ENCODE results near the gene TICAM2. TPM values are rescaled to one million over a fixed set of nuclear protein-coding genes. Genes with fewer than 3 reads are reported as not detected.

TICAM2 gene
- polyA plus RNA-seq, 1 donor (not counting 4 experiments of a cell fraction or from before 2014, with no cell fraction given) = not detected

- Histone ChIP-seq H3K27me3 (ENCODE audit: control insufficient read depth, extremely low read depth, insufficient read depth, low read length) (no peaks in the 10 kb centered on the region), H3K9ac (ENCODE audit: control insufficient read depth, extremely low read depth, insufficient read depth, low read length) (no peak overlapping the region), H3K9me1 (ENCODE audit: control insufficient read depth, extremely low read depth, insufficient read depth, low read length) (no peaks in the 10 kb centered on the region), H3K27ac (ENCODE audit: control insufficient read depth, insufficient read depth, low read length) (no peak overlapping the region), H2AFZ (ENCODE audit: control insufficient read depth, low read length) (no peak overlapping the region), H3K4me2 (ENCODE audit: control insufficient read depth, extremely low read depth, insufficient read depth, low read depth, low read length) (no peak overlapping the region), H3K79me2 (ENCODE audit: control insufficient read depth, insufficient read depth, low read length) (no peaks in the 10 kb centered on the region), H3K4me3 (ENCODE audit: control insufficient read depth in 2 of 3, extremely low read depth in 1 of 3, insufficient read depth in 2 of 3, low read depth in 1 of 3, low read length in 3 of 3) (no peak overlapping the region), H3K9me3 (ENCODE audit: control insufficient read depth, low read depth, low read length) (no peaks in the 10 kb centered on the region), H3K36me3 (ENCODE audit: control insufficient read depth in 2 of 2, extremely low read depth in 1 of 2, insufficient read depth in 2 of 2, low read length in 2 of 2) (no peaks in the 10 kb centered on the region), H3K4me1 (ENCODE audit: control insufficient read depth, extremely low read depth, insufficient read depth, low read length) (peaks cover 2% of the 10 kb centered on the region), H4K20me1 (ENCODE audit: control insufficient read depth, extremely low read depth, insufficient read depth, low read length) (no peaks in the 10 kb centered on the region)
- DNase-seq (ENCODE audit: low read depth, low spot score) (no peak), FAIRE-seq (no peak)
- dilution Hi-C loops (cut with MboI; ENCODE audit: extremely low pct_ligation_motif_present, low sequenced_read_pairs) = no loop called here
- TF ChIP-seq CTCF (optimal IDR thresholded peaks at IDR 0.05 in 1 of 3, IDR thresholded peaks at IDR 0.05 in 1 of 3, conservative IDR thresholded peaks at IDR 0.05 in 1 of 3; ENCODE audit: extremely low read depth in 1 of 3, insufficient read depth in 2 of 3, low read length in 3 of 3) = no peak
- TF ChIP-seq EZH2 (IDR thresholded peaks at IDR 0.05; ENCODE audit: low read length) = no peak
Measured at GRCh38 chr5:115568668-115569067, 33.6 kb downstream of the TICAM2 start.

- no peak for FAIRE-seq
- Histone ChIP-seq H3K27ac (ENCODE audit: control insufficient read depth, insufficient read depth, low read length) (no peak overlapping the region), H3K79me2 (ENCODE audit: control insufficient read depth, insufficient read depth, low read length) (no peaks in the 10 kb centered on the region), H3K4me1 (ENCODE audit: control insufficient read depth, extremely low read depth, insufficient read depth, low read length) (peaks cover 10% of the 10 kb centered on the region), H3K9me1 (ENCODE audit: control insufficient read depth, extremely low read depth, insufficient read depth, low read length) (no peaks in the 10 kb centered on the region), H3K9ac (ENCODE audit: control insufficient read depth, extremely low read depth, insufficient read depth, low read length) (no peak overlapping the region), H3K27me3 (ENCODE audit: control insufficient read depth, extremely low read depth, insufficient read depth, low read length) (no peaks in the 10 kb centered on the region), H3K36me3 (ENCODE audit: control insufficient read depth in 2 of 2, extremely low read depth in 1 of 2, insufficient read depth in 2 of 2, low read length in 2 of 2) (no peaks in the 10 kb centered on the region), H4K20me1 (ENCODE audit: control insufficient read depth, extremely low read depth, insufficient read depth, low read length) (no peaks in the 10 kb centered on the region), H3K4me2 (ENCODE audit: control insufficient read depth, extremely low read depth, insufficient read depth, low read depth, low read length) (no peak overlapping the region), H2AFZ (ENCODE audit: control insufficient read depth, low read length) (no peak overlapping the region), H3K4me3 (ENCODE audit: control insufficient read depth in 2 of 3, extremely low read depth in 1 of 3, insufficient read depth in 2 of 3, low read depth in 1 of 3, low read length in 3 of 3) (no peak overlapping the region), H3K9me3 (ENCODE audit: control insufficient read depth, low read depth, low read length) (no peaks in the 10 kb centered on the region)
- TF ChIP-seq EZH2 (IDR thresholded peaks at IDR 0.05; ENCODE audit: low read length) = no peak
- no peak for TF ChIP-seq CTCF (optimal IDR thresholded peaks at IDR 0.05 in 1 of 3, IDR thresholded peaks at IDR 0.05 in 1 of 3, conservative IDR thresholded peaks at IDR 0.05 in 1 of 3; ENCODE audit: extremely low read depth in 1 of 3, insufficient read depth in 2 of 3, low read length in 3 of 3)
- dilution Hi-C loops (cut with MboI; ENCODE audit: extremely low pct_ligation_motif_present, low sequenced_read_pairs) = no loop called here
- DNase-seq (ENCODE audit: low read depth, low spot score) = no peak
Measured at GRCh38 chr5:115565233-115565632, 37.0 kb downstream of the TICAM2 start.

Data from keratinocyte (primary cell).